ENCODE data around the gene ZC2HC1C. TPM values are rescaled to one million over a fixed set of nuclear protein-coding genes. Genes with fewer than 3 reads are reported as not detected.
A peak's percentile ranks its signal among the peaks of the same experiment; 100 is the strongest.

ZC2HC1C gene
- total RNA-seq, 2 donors from 2014 or later: 3.2 to 4.6 TPM

- Histone ChIP-seq H3K27ac (no peak overlapping the region), H3K36me3 (no peaks in the 10 kb centered on the region), H3K4me1 (no peaks in the 10 kb centered on the region), H3K27me3 (no peaks in the 10 kb centered on the region), H3K4me3 (no peak overlapping the region), H3K9me3 (no peaks in the 10 kb centered on the region), H3K9ac (ENCODE audit: low read depth in 2 of 2, low read length in 2 of 2) (no peak overlapping the region)
- no peak for TF ChIP-seq CTCF (IDR thresholded peaks at IDR 0.05)
- intact Hi-C loops (cut with DNase I): no loop called here
- no peak for DNase-seq
These were observed 39.3 kb upstream of the ZC2HC1C start for GRCh38 chr14:75030147-75030546.

GRCh38 chr14:75032939-75033338 is 36.5 kb upstream of the ZC2HC1C start:
- Histone ChIP-seq H3K9ac (ENCODE audit: low read depth in 2 of 2, low read length in 2 of 2) (no peak overlapping the region), H3K36me3 (no peaks in the 10 kb centered on the region), H3K27ac (no peak overlapping the region), H3K27me3 (no peaks in the 10 kb centered on the region), H3K9me3 (no peaks in the 10 kb centered on the region), H3K4me1 (no peaks in the 10 kb centered on the region), H3K4me3 (no peak overlapping the region)
- DNase-seq: no peak
- TF ChIP-seq CTCF (IDR thresholded peaks at IDR 0.05): no peak
- intact Hi-C loops (cut with DNase I): no loop called here

- Histone ChIP-seq H3K9ac (ENCODE audit: low read depth in 2 of 2, low read length in 2 of 2) (no peak overlapping the region), H3K4me1 (peaks cover 7% of the 10 kb centered on the region), H3K9me3 (no peaks in the 10 kb centered on the region), H3K27ac (peak overlapping the region; percentile 53), H3K4me3 (no peak overlapping the region), H3K27me3 (no peaks in the 10 kb centered on the region), H3K36me3 (no peaks in the 10 kb centered on the region)
- intact Hi-C loops (cut with DNase I): no loop called here
- no peak for DNase-seq
- no peak for TF ChIP-seq CTCF (IDR thresholded peaks at IDR 0.05)
These were observed 28.9 kb upstream of the ZC2HC1C start for GRCh38 chr14:75040507-75040906.

- H3K4me3 ChIP-seq: no peak overlapping the region
These were observed 28.5 kb upstream of the ZC2HC1C start for GRCh38 chr14:75040959-75041358.

GRCh38 chr14:75041613-75042012 is 27.8 kb upstream of the ZC2HC1C start:
- H3K9ac ChIP-seq (ENCODE audit: low read depth in 2 of 2, low read length in 2 of 2): peak overlapping the region in 1 of 2 donors; percentile 73

More at GRCh38 chr14:75040959-75041358, 28.5 kb upstream of the ZC2HC1C start:
- Histone ChIP-seq H3K9ac (ENCODE audit: low read depth in 2 of 2, low read length in 2 of 2) (no peak overlapping the region), H3K9me3 (no peaks in the 10 kb centered on the region), H3K4me1 (peaks cover 7% of the 10 kb centered on the region), H3K27ac (peak overlapping the region; percentile 53), H3K27me3 (no peaks in the 10 kb centered on the region), H3K36me3 (no peaks in the 10 kb centered on the region)
- no peak for TF ChIP-seq CTCF (IDR thresholded peaks at IDR 0.05)
- intact Hi-C loops (cut with DNase I): no loop called here
- no peak for DNase-seq

More at GRCh38 chr14:75041613-75042012, 27.8 kb upstream of the ZC2HC1C start:
- peak; percentile 59 for DNase-seq
- no peaks in the 10 kb centered on the region for H3K36me3 ChIP-seq
- TF ChIP-seq CTCF (IDR thresholded peaks at IDR 0.05): no peak
- peaks cover 7% of the 10 kb centered on the region for H3K4me1 ChIP-seq
- H3K9me3 ChIP-seq: no peaks in the 10 kb centered on the region
- peak overlapping the region; percentile 53 for H3K27ac ChIP-seq
- no peak overlapping the region for H3K4me3 ChIP-seq
- intact Hi-C loops (cut with DNase I): no loop called here
- no peaks in the 10 kb centered on the region for H3K27me3 ChIP-seq

Measured in colonic mucosa (tissue), 4 donors.